ENCODE results near the gene DLX5. TPM values are rescaled to one million over a fixed set of nuclear protein-coding genes. Genes with fewer than 3 reads are reported as not detected.
A peak's percentile ranks its signal among the peaks of the same experiment; 100 is the strongest.

Gene DLX5
- polyA plus RNA-seq, 3 donors = 0.16 TPM; not detected in 1

DNA sequence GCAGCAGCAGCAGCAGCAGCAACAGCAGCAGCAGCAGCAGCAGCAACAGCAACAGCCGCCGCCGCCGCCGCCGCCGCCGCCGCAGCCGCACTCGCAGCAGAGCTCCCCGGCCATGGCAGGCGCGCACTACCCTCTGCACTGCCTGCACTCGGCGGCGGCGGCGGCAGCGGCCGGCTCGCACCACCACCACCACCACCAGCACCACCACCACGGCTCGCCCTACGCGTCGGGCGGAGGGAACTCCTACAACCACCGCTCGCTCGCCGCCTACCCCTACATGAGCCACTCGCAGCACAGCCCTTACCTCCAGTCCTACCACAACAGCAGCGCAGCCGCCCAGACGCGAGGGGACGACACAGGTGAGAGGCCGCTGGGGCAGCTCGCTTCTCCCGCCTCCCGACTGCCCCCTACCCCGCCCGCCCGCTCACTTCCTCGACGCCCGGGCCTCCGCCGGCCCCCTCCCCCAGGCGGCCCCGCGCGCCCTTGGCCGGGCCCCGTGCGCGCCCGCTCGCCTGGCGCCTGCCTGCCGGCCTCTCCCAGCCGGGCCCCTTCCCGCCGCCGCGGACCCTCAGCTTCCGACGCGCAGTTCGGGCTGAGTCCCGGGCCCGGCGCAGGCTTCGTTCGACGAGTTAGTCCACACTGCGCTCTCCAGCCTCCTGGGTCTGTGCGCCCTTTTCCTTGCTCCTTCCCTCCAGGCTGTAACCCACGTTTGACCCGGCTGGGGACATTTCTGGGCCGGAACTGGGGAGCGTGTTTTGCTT, 18.4 kb downstream of the DLX5 start:
- DNase-seq = peak; percentile 41

DNA sequence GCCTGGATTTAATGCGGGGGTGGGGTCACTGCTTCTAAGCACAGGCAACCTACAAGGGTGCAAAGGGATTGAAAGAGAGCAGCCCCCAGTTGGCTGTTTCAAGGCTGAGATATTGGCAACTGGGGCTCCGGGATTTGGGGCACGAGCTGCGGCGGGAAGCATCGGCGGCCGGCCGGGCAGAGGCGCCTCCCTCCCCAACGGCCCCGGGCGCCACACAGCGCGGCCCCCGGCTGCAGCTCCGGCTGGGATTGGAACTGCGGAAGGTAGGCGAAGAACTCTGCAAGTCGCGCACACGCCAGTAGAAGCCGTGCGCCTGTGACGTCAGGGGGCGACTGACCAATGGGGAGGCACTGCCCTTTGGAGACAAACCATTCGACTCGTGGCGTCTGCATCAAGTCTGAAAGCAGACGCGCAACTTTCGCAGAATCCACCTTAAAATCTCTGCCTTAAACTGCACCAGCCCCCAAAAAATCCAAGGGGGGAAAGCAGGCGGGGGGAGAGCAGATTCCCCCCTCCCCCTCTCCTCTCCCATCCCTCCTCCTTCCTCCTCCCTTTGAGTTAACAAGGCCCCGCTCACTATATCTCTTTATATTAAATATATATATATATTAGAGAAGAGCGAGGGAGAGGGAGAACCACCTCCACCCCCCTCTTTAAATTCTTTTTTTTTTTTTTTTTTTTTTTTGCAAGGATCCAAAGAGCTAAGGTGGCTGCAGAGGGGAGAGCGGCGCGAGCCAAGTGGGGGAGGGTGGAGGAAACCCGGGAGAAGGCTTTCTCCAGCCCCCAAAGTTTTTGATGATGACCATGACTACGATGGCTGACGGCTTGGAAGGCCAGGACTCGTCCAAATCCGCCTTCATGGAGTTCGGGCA, 19.2 kb downstream of the DLX5 start, which contains the start of gene DLX6:
TSS of gene DLX6 (plus strand) at position 371 of the 872 bp plus-strand sequence. CDS start at position 796, 425 bp downstream.
- DNase-seq = peak; percentile 35

DNA sequence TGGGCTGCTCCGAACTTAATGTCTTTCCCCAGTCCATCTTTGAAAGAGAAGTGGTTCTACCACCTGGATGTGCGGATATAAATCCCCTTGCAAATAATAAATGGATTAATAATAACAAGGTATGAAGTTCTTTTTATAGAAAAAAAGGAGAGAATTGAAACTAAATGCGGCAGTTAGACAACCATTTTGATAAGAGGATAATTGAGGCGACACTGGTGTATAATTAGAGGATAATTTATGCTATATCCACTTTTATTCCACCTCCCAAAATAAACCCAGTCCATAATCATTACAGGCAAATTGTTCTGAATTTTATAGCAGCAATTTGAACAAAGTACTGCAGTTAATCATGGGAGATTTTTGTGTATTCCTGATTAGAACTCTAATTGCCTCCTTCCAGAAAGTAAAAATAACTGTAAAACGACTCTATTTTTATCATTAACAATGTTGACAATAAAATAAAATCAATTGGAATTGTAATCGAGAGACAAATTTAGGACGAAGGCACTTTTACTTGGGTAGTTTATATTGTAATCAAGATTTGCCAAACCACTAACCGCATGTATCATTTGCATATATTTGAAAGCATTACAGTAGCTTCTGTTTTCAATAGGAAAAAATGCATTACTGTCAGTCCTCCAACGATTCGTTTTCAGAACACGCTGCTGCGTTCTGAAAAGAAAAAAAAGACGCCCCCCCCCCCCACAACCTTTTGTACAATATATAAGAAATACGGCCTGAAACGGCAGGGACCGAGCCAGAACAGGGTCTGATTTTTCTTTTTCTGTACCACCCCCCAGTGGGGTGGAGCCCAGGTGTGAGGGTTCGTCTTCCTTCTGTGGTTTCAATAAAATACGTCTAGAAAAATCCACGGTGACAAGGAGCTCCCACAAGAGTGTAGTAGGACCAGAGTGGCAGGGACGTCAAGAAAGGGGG, 20.1 kb downstream of the DLX5 start:
- DNase-seq = no peak

DNA sequence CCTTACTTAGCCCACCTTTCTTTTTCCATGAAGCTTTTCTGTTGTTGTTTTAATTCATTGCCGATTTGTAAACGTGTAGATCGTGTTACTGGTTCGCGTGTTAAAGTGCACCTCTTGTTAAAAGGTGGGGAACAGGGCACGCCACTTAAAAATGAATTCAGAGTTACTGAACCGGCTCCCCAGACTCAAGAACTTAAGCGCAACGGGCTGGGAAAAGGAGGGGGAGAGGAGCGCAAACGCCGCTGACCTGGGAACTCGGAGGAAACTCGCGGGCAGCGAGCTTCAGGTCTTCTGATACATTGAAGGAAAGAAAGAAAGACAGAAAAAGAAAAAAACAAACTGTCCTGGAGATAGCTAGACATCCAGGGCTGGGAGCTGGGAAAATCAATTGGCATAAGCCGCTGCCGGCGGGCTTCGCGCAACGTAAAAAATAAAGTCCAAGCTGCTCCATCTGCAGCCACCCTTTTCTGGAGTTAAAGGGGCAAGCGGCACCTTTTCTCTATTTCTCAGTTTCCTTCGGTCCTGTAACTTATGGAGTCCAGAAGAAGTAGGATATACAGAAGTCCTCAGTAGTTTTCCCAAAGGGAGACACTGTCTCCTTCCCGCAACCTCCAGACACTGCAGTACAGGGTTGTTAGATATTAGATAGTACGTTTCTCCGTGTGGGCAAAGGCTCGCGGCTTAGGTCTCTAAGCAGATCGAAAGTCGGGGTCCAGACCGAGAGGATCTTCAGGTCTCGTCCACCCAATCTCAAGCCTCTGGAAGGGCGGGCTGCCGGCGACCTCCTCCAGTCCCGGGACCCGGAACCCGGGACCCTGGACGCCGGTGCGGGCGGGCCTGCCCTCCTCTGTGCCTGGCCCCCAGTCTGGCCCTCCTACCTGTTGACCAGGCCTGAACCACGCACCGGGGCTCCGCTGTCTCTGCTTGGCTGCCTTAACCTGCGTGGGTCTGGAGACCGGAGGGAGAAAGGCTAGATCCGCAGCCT, 21.1 kb downstream of the DLX5 start:
- DNase-seq = no peak

DNA sequence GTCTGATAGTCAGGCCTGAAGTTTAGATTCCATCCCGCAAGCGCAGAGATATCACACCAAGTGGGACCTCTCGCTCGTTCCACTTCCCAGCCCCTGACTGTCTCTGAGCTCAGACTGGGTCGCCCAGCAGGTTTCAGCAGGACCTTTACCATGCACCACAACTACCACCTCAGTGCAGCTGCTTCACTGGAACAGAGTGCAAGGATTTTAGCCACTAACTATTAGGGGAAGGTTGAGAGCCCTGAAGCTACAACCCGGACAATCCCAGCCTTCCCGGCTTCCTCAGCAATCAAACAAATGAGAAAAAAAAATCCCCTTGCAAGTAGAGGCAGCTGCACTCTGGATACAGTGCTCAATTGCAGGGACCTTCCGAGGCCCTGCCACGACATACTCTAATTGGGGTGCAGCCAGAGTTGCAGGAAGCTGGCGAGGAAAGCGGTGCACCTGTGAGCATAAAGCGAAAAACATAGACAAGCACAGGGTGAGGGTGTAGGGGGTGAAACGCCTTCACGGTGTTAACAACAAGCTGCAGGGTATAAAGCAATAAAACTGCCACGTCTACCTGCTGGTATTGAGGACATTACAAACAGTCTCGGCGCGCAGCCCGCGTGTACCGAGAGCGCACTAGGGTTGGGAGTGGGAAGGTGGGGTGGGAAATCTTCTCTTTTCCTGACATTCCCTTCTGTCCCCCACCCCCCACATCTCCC, 21.9 kb downstream of the DLX5 start:
- DNase-seq = no peak

DNA sequence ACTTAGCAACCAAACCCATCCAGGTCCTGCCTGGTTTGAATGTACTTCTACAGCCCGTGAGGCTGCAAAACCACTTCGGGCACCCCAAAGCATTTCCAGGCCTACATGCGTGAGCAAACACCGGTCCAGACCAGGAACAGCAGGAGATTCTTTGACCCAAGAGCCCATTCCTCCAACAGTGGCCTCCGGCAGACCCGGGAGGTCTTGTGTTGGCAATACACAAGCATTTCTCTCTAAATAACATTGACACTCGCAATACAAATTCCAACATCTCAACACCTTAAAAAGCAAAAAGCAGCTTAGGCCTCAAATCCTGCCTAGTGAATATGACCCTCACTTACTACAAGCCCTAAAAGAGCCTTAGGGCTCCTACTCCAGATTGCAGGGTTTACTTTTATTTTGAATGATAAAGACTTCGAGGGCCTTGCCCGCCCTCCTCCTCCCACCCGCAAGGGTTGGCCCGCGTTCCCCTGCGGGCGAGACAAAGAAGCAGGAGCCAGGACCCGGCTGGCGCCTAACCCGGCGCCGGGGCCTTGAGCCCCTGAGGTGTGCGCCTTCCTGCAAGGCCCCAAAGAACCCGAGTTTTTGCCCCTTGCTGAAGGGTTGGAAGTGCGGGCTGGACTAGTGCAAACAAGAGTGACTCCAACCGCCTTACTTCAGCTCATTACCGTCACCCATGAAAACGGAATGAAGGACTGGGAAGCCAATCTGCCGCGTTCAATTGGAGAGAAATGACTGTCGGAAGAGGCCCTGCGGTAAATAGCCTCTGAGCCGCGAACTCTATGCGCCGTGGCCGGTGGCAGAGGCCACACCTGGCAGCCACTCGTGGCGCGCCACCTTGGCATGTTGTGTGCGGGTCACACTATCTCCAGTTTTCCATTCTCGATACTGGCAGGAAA, 22.7 kb downstream of the DLX5 start:
- DNase-seq = no peak

DNA sequence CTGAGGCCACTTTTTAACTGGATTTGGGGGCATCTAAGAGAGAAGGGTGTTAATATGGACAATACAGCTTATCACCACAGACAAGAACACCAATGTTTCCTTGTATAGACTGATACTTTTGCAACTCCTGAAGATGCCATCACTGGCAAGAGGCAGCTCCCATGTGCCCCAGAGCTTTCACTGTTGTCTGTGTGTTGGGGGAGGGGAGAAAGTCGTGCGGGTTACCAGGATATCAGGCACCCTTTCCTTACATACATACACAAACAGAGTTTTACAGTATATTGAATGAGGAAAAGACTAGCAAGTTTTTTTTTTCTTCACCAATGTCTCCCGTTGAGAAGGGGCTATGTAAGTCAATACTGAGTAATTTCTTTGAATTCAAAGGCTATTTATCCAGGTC, 23.4 kb downstream of the DLX5 start:
- no peak for DNase-seq

DNA sequence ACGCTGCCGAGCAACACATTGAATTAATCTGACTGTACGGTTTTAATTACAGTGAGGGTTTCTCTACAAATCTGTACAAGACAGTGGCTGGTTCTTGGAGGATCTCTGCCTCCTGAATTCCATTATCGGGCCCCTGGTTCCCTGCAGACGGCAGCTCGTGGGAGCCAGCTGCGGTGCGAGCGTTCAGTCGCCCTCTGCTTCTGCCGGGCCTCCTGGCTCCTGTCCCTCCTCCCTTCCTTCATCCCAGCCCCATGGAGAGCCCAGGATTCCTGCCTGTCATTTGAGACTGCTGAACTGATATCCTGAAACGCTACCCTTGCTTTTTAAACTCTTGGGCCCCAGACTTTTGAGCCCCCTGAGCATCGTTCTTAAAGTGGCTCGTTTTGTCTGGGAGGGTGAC, 25.9 kb downstream of the DLX5 start:
- DNase-seq = no peak

DNA sequence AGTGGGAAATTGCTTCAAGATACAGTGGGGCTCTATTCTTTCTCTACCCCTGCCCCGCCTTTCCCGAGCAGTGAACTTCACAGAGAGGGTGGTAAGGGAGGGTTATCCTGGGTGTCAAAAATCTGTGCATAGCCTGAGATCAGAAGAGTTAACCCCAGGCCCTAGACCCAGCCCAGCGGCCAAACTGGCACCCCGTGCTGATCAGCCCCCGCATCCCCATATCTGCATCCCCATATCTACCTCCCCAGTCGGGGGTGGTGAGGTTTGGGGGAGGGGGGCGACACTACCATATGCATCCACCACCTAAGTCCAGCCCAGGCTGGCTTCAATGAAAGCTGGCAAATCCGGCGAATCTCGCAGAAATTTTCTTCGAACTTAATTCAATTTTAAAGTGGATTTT, 26.3 kb downstream of the DLX5 start:
- DNase-seq = no peak

DNA sequence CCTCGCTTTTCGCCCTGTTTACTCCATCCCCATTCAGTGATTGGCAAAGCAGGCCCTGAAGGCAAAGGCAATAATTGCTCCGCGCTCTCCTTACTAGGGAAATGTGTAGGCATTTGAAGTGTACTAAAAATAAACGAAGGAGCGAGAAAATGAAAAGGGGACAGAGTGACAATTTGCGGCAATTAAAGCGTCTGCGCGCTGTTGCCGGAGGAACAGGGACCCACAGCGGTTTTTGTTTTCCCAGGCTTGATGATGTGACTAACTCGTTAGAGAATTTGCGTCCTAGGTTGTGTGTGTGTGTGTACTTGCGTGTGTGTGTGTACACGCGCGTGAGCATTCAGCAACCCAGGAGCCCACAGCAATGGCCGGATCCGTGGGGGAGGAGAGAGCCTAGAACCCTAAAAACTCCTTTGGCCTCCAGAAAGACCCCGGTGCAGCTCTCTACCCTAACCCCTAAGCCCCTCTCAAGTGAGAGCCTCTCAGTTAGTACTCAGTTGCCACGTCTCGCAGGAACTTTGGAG, 27.1 kb downstream of the DLX5 start:
- DNase-seq = no peak

DNA sequence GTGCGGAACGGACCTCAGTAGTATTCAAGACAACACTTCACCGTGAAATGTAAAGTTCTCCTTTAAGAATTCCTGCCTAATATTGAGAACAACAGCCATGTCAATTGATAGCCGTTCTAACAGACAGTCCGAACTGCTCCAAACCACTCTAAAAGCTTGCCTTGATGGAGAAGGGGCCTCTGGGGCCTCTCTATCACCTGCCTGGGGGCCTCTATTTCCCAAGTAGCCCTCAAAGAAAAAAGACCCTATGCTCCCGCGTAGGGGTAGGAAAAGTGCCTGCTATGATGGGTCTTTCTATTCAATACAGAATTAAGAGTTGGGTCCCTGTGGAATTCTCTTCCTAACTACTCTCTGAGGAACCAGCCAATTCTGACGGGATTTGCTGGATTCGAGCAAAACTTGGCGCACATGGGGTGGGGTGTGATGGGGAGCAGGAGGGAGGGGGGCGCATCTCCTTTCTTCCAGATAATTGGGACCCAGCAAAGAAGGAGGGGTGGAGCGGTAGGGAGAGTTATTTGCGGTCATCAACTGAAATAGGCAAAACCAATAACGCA, 27.6 kb downstream of the DLX5 start:
- no peak for DNase-seq

DNA sequence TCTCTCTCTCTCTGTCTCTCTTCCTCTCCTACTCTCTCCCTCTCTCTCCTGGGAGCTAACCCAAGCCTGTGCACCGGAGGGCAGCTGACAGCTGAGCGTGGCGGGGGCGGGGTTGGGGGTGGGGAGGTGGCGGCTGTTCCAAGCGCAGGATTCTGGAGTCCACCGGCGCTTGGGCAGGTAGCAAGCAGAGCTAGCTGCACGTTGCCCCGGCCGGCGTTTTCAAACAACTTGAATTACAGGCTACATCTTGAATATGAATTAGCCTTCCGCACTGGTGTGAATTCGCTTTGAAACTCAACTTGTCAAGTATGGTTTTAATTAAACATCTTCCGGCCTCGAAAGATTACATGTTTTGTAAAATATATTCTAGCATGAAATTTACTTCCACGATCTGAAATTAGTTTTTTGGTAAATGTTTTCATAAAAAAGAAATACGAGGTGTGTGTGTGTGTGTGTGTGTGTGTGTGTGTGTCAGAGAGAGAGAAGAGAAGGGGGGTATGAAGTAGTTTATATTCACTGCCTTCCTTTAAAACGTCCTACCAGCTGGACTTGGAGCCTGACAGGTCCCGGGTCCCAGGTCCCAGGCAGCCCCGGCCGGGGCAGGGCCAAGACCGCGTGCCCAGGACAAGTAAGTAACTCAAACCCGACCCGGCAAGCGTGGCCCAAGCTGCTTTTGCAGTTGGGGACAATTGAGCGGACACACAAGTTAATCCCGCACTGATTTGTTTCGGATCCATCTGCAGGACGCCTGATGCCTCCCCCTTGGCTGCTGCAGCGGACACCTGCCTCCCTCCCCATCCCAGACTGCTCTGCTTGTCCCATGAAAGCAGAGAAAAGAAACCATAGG, 28.3 kb downstream of the DLX5 start:
- DNase-seq = no peak

DNA sequence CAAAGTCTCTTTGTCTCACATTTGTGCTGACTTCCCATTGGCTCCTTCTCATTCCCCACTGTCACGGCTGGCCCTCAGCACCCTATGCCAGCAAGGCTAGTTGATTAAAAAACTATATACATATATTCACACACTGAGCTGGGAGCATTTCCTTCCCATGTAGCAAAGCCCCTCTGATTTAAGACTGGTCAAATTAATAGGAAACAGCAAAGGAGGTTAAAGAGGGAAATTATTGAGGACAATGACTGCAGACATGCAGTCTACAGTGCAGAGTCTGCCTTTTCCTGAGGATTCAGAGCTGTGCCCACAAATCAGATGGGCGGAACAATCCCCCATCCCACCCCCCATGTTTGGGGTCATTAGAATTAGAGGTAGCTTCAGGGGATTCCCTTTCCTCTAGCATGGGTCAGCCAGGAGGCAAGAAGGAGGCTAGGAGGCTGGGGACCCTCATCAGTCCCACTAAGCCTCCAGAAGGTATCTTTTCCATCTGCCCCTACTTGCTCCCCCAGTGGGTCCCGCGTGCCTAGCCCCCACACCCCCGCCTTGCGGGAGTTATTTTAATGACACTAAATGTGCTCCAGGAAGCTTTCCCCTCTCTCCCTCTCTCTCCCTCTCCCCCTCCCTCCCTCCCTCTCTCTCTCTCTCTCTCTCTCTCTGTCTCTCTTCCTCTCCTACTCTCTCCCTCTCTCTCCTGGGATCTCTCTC, 29.1 kb downstream of the DLX5 start:
- DNase-seq = no peak

DNA sequence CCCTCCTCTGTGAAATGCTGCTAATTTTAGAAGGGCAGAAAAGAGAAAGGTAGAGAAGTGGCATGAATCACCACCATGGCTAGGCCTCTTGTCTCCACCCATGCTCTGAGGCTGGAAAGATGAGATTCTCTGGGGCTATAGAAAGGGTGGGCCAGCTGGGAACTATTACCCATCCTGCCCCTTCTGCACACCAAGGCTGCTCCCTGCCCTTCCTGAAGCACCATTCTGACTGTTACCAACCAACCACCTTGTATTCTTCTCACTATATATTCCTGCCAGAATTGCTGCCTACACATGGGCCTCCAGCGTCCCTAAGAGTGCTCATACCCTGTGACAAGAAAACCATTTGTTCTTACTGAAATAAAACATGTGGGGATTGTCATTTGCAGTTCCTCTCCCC, 30.7 kb downstream of the DLX5 start:
- no peak for DNase-seq

DNA sequence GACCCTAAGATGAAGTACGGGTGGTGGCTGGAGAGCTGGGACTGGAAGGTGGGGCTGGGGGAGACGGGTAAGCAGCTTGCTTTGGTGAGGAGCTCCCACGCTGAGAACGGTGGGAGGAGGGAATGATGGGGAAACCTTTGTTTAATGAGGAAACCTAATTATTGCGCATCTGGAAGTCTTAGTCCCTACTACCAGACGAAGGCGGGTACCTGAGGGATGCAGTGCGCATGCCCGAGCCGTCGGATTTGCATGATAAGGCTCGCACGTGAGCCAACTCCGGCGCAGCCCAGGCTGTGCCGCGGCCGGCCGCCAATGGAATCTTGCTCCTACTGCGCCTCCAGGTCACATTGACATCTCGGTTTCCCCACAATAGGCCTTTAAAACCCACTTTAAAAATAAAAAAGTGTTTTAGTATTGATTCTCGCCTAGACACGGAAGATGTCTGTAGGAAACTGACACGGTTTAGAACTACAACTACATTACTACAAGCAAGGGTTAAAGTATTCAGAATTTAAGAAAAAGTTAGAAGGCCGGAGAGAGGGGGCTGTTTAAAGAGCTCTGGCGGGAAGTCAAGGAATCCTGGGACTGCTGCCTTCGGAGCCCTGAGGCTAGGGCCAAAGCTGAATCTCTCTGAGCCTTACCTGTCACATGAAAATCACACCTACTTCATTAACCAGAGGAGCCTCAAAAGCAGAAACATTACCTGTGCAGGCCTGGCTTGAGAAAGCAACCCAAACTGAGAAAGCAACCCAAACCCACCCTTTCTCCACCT, 31.4 kb downstream of the DLX5 start:
- DNase-seq = no peak

All from renal pelvis (tissue), 4 donors.